Measurements from ENCODE around the gene LMOD3. TPM values are rescaled to one million over a fixed set of nuclear protein-coding genes. Genes with fewer than 3 reads are reported as not detected.

LMOD3 gene
- total and polyA plus RNA-seq, 9 of the 15 experiments (the other 6 are each of a cell fraction or from before 2014, with no cell fraction given): 0.03 TPM; not detected in 8

GRCh38 chr3:69143612-69144011, 21.2 kb upstream of the LMOD3 start (continued):
- TF ChIP-seq JUN (IDR thresholded peaks at IDR 0.05; ENCODE audit: borderline replicate concordance, low read depth, low read length) (peak; percentile 40; the same call in 1 of the 2 replicates), JUN (CRISPR knock-in tag; IDR thresholded peaks at IDR 0.05; ENCODE audit: borderline replicate concordance) (no peak), PBX2 (CRISPR knock-in tag; IDR thresholded peaks at IDR 0.05; ENCODE audit: low read depth) (no peak), PBX2 (tag; conservative IDR thresholded peaks at IDR 0.05; ENCODE audit: low read depth) (0 out of 2 replicates have a peak, but pooled peaks have one; percentile 40), MAFF (IDR thresholded peaks at IDR 0.05; ENCODE audit: low read length) (peak; percentile 47; the same call in 1 of the 2 replicates), ZNF121 (CRISPR knock-in tag; conservative IDR thresholded peaks at IDR 0.05) (no peak), L3MBTL2 (IDR thresholded peaks at IDR 0.05) (peak; percentile 69; the same call in 1 of the 2 replicates), ATF1 (CRISPR knock-in tag; IDR thresholded peaks at IDR 0.05) (no peak), ATF1 (tag; IDR thresholded peaks at IDR 0.05) (peak; percentile 32; the same call in 1 of the 2 replicates), SAFB (IDR thresholded peaks at IDR 0.05; ENCODE audit: borderline replicate concordance, low read depth, low read length) (no peak), BACH1 (tag; IDR thresholded peaks at IDR 0.05) (peak; percentile 86), DPF2 (IDR thresholded peaks at IDR 0.05) (peak; percentile 67), ZNF395 (CRISPR knock-in tag; IDR thresholded peaks at IDR 0.05) (peak; percentile 72), POLR2H (tag; IDR thresholded peaks at IDR 0.05; ENCODE audit: low read depth) (peak; percentile 81), SRF (CRISPR knock-in tag; IDR thresholded peaks at IDR 0.05) (no peak), SMARCA4 (IDR thresholded peaks at IDR 0.05) (peak; percentile 54; the same call in 1 of the 2 replicates), MAFG (tag; conservative IDR thresholded peaks at IDR 0.05) (peak; percentile 91), TRIM24 (IDR thresholded peaks at IDR 0.05) (peak; percentile 96 to 97), ZNF589 (CRISPR knock-in tag; IDR thresholded peaks at IDR 0.05; ENCODE audit: low read depth) (peak; percentile 82), ZNF239 (CRISPR knock-in tag; IDR thresholded peaks at IDR 0.05) (no peak; the same call in 1 of the 2 replicates)
- TF ChIP-seq, protein P1, sequence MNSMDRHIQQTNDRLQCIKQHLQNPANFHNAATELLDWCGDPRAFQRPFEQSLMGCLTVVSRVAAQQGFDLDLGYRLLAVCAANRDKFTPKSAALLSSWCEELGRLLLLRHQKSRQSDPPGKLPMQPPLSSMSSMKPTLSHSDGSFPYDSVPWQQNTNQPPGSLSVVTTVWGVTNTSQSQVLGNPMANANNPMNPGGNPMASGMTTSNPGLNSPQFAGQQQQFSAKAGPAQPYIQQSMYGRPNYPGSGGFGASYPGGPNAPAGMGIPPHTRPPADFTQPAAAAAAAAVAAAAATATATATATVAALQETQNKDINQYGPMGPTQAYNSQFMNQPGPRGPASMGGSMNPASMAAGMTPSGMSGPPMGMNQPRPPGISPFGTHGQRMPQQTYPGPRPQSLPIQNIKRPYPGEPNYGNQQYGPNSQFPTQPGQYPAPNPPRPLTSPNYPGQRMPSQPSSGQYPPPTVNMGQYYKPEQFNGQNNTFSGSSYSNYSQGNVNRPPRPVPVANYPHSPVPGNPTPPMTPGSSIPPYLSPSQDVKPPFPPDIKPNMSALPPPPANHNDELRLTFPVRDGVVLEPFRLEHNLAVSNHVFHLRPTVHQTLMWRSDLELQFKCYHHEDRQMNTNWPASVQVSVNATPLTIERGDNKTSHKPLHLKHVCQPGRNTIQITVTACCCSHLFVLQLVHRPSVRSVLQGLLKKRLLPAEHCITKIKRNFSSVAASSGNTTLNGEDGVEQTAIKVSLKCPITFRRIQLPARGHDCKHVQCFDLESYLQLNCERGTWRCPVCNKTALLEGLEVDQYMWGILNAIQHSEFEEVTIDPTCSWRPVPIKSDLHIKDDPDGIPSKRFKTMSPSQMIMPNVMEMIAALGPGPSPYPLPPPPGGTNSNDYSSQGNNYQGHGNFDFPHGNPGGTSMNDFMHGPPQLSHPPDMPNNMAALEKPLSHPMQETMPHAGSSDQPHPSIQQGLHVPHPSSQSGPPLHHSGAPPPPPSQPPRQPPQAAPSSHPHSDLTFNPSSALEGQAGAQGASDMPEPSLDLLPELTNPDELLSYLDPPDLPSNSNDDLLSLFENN (IDR thresholded peaks at IDR 0.05; ENCODE audit: low read depth in 2 of 2, low read length in 2 of 2): peak in 1 of 2 experiments; percentile 84; a peak in 2 of 4 replicates
- TF ChIP-seq, protein P2, sequence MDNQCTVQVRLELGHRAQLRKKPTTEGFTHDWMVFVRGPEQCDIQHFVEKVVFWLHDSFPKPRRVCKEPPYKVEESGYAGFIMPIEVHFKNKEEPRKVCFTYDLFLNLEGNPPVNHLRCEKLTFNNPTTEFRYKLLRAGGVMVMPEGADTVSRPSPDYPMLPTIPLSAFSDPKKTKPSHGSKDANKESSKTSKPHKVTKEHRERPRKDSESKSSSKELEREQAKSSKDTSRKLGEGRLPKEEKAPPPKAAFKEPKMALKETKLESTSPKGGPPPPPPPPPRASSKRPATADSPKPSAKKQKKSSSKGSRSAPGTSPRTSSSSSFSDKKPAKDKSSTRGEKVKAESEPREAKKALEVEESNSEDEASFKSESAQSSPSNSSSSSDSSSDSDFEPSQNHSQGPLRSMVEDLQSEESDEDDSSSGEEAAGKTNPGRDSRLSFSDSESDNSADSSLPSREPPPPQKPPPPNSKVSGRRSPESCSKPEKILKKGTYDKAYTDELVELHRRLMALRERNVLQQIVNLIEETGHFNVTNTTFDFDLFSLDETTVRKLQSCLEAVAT (IDR thresholded peaks at IDR 0.05): peak in 1 of 2 experiments; percentile 98; a peak in 2 of 4 replicates

Data from K562 (cell line).